Embryonic facial prominence (tissue), 1 donor: ENCODE measurements around the gene TSPOAP1.

Source experiments
- DNase-seq: peaks from one replicate; pipeline ENCODE4 v3.0.0-alpha.2; 2016; ENCODE audit errors: extremely low spot score

Gene TSPOAP1

DNA sequence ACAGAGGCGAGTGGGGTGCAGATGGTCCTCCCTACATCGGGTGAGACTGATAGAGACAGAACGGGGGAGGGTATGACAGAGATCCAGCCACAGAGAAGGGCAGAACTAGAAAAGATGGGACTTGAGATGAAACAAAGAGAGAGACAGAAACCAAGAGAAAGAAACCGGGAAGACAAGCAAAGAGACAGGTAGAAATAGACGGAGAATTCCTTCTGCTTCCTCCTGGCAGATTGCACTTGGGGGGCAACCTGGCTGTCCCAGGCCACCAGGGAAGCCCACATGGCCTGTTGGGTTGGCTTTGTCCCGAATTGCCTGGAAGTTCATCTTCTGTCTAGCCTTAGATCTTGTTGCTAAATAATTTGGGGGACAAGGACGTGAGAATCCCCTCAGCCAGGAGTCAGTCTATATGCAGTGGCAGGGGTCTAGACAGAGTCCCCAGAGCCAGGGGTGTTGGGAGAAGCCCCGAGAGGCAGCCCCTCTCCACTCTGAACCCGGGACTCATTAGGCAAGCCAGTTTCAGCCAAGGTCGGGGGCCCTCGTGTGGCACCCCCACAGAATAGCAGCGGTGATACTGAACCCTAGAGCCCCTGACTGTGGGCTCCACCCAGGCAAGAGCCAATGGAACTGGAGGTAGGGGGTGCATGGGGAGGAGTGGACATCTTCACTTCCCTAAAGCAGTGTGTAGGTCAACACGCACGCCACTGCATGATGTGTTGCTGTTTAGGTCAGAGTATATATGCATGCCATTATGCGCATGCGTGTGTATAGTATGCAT, 627 bp upstream of the TSPOAP1 start:
- DNase-seq, result no peak

DNA sequence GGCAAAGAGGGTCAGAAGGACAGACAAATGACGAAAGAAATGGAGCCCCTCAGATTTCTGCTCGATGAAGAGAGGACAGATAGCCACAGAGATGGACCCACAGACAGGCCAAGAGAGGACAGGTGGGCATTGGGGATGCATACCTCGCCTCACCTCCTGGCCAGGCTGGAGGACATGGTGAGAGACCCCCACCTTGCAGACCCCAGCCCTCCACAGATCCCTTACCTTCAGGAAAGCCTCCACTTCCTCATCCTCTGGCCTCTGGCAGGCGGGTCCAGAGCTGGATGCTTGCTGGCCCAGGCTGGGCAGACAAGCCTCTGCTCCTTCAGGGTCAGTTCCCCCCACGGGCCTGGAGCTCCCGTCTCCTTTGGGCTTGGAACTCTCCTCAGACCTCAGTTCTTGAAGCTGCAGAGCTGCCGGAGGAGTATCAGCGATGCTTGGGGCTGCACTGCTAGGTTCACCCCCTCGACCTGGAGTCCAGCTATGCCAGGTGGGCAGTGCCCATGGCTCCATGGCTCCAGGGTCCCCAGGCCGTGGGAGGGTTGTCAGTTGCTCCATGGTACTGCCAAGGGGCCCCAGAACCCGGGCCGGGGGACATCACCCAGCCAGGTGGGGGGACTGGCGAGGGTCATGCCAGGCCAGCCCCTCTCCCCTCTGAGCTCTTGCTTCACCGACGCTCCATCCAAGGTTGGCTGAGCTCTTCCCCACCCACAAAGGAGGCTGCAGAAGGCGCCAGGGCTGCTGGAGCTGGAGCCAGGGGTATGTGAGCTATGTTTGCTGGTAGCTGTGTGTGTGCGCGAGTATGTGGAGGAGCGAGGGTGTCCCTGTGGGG, 1.0 kb downstream of the TSPOAP1 start:
- DNase-seq, result no peak

DNA sequence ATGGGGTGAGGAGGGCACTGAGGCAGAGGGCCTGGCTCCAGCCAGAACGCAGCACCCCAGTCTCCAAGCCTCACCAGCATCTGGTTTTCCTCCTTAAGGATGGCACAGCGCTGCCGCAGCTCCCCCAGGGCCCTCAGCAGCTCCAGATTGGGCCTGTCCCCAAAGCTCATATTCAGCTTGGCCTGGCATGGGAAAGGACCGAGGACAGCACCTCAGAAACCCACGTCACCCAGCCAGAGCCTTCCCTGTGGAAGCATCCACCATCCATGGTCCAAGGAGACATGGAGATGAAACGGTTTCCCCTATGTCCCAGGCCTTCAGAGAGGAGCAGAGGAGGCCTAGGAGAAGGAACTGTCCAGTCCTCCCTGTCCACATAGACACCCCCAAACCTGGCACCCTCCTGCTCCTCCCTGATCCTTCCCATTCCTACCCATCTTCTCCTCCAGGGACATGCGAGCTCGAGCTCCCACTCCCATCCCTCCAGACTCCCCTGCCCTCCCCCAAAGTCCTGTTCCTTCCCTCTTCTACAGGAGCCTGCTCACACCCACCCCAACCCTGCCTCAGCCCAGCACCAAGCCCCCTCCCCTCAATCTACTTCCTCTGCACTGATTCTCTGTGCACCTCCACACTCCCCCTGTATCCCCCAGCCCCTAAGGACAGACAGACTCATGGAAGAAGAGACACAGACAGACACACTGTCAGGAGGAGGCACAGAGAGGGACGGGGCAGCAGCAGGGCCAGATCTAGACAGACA, 1.8 kb downstream of the TSPOAP1 start:
- no peak for DNase-seq

DNA sequence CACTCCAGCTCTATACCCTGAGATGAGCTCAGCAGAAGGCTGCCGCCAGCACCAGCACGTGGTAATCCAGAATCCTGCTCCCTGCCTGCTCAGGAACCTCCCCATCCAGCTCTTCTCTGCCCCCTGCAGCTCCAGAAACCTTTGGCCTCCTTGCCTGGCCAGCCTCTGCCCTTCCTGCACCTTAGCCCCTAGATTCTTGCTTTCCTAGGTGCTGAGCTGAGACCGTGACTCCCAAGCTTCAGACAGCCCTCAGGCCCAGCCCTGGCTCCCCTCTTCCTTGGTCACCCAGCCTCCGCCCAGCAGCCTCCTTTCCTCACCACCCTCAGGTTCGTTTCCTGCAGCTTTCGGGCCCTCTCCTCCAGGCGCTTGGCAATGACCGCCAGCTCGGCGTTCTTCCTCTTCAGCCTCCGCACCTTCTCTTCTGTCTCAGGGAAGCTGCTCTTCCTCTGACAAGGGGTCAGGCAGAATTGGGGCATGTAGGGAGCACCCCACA, 2.6 kb downstream of the TSPOAP1 start:
- no peak for DNase-seq

DNA sequence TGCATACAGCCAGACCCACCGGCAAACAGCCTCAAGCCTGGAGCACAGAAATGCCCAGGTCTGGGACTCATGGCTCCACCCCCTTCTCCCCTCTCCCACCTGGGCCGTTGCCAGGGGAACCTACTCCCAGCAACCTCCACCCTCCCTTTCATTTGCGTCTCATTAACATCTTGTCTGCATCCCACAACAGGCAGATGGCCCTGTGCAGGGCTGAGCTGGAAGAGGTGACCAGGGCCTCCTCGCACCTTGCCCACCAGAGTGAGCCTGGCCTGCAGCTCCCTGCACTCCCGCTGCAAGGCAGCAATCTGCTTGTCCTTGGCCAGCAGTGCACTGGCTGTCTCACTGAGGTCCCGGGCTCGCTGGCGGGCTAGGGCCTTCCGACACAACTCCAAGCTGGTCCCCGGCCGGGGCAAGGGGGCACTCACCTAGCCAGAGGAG, 3.3 kb downstream of the TSPOAP1 start:
- no peak for DNase-seq

DNA sequence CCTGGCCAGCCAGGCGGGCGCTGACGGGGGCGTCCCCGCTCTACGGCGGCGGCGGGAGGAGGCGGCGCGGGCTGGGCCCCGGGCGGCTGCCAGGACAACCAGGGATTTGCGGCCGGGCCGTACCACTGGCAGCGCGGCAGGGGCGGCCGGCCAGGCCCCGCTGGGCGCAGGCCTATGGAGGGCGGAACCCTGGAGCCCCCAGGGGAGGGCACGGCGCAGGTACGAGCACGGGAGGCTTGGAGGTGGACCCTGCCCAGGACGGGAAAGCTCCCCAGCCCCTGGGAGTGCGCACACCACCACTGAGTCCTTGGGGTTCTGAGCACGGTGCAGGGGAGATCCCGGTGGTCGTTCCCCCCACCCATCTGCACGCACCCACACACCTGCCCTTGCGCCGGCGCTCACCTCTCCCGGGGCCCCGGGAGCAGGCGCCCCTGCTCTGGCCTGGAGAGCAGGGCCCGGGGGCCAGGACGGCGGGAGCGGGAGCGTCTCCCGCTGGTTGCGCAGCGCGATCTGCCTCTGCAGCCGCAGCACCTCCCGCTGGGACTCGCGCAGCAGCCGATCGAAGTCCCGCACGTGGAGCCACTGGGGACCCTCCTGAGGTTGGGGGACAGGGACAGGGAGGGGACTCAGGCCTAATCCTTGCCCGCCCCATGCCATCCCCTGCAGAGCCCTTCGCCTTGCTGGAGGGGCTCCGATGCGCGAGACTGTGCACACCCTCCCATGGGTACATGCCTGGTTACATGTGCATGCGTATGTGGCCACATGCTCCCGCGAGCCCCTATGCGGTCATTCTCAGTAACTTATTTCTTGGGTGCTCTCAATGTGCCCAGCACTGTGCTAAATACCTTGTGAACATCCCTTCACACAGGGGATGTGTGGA, 3.9 kb downstream of the TSPOAP1 start:
- DNase-seq, result no peak

DNA sequence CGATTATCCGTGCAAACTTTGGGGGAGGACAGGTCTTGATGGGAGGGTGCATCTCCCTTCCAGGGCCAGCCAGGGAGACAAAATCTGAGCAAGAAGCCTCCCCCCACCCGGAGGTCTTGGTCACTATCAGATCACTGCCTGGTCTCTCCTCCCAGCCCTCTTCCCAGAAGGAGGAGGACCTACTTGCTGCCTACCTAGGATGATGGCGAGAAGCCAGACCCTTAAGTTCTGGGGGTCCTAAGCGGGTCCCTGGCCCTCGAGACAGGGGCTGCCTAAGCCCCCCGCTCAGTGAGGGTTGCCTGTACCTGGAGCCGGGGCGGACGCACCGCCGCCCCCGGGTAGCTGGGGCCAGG, 4.6 kb downstream of the TSPOAP1 start:
- DNase-seq, result no peak

DNA sequence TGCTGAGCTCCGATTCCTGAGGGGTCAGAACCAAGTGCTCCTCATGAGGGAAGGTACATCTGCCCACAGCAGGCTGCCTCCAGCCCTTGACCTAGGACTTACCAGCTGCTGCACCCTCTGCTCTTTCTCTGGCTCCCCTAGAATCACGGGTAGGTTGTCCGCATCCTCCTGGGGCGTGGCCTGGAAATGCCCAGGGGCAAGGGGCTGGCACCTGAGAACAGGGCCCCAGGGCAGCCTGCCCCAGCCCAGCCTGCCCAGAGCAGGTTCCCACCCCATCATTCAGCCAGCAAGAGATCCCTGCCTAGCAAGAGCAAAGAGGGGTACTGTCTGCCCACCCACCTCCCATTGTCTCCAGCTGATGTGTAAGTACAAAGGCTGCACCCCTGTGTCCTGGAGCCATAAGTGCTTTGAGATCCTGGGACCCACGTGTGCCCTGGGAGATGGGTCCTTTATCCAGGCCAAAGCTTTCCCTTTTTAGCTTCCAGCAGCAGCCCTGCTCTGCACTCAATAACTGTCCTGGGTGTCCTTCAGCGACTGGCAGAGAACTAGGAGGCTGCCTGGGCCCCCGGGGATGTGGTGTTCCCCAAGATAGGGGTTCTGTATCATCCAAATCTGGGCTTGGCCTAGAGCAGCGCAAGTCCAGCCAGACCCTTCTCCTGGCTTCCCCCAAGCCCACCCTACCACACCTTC, 5.1 kb downstream of the TSPOAP1 start:
- no peak for DNase-seq

DNA sequence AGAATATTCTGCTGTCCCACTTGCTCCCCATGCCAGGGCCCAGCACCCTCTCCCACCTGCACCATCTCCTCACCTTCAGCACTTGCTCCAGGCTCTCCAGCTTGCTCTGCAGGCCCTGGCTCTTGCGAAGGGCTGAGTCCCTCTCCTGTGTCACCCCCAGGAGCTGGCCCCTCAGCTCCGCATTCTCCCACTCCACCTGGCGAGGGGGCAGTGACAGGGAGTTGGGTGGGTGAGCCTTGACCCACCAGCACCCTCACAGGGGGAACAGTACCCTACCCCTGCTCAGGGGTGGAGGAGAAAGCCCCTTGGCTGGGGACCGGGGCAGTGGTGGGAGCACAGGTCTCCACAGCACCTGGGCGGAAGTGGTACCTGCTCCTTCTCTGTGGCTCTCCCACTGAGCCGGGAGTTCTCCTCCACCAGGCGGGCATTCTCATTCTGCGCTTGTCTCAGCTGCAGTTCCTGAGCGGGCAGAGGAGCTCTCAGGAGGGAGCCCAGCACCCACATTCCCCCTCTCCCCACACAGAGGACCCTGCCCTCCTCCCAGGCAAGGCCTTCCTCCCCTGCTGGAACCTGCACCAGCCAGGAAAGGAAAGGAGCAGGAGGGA, 5.9 kb downstream of the TSPOAP1 start:
- no peak for DNase-seq

DNA sequence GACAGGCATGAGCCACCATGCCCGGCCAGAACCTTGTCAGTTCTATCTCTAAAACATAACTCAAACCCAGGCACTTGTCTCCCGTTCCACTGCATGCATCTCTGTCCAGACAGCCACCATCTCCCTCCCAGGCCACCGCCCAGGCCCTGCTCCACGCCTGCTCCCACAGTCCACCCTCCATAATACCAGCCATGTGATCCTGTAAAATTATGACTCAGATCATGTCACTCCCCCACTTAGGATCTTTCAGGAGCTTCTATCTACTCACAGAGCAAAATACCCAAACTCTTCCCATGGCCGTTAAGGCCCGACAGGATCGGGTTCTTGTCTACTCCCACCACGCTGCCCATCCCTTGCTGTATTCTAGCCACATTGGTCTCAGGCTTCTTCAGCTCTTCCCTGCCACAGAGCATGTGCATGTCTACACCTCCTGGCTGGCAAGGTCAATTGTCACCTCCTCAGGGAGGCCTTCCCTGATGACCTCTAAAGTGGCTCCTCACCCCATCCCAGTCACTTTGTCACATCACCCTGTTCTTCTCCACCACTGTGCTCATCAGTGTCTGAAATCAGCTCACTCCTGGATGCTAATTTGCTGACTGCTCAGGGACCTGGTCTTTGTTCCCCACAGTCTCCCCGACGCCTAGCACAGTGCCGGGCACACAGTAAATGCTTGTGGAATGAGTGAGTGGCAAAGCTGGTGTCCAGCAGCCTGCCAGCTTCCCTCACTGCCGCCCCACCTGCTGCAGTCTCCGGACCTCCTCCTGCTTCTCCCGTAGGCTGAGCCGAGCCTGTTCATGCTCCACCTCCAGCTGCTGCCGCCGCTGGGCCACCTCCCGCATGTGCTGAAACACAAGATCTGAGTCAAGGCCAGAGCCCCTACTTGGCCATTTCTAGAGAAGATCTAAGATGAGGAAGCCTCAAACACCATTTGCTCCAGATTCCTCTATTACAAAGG, 6.7 kb downstream of the TSPOAP1 start:
- no peak for DNase-seq

DNA sequence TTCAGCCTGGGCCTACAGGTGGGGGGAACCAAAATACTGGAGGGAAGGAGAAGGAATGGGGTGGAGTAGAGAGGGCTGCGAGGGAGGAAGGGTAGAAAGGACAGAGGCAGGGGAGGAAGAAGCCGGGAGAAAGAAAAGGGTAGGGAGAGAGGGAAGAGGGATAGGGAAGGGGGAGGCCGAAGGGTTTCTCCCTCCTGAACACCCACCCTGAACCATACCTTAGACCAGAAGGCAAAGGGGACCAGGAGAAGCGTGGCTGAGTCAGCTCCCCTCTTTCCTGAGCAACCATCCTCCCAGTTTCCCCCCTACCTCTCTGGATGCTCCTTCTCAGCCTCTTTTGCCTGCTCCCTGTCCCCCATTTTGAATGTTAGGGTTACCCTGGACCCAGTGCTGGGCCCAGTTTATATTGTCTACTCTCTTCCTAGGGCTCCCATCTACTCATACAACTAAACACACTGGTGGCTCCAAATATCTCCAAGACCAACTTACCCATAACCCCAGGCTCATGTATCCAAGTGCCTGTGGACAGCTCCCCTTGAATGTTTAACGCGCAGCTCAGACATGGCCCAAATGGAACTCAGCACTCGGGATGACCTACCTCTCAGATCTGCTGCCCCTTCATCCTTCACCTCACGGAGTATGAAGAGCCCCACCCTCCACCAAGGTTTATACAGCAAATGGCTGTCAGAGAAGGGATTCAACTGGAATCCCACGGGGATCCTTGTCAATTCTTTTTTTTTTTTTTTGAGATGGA, 7.8 kb downstream of the TSPOAP1 start:
- DNase-seq, result no peak

DNA sequence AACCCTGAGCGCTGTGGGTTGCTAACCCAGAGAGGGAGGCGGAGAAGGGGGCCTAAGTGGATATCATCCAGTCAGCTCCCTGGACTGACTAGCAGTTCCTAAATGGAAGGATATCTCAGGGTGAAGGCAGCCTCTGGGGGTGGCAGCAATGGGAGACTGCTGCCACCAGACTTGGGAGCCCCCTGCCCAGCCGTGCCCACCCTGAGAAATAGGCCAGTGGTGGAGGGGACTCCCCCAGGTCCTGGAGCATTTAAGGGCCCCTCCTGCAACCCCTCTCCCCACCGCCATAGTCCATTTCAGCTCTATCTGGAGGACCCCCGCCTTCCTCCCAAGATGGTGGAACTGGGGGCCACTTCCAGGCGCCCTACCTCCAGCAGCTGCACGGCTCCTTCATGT, 8.4 kb downstream of the TSPOAP1 start:
- no peak for DNase-seq

DNA sequence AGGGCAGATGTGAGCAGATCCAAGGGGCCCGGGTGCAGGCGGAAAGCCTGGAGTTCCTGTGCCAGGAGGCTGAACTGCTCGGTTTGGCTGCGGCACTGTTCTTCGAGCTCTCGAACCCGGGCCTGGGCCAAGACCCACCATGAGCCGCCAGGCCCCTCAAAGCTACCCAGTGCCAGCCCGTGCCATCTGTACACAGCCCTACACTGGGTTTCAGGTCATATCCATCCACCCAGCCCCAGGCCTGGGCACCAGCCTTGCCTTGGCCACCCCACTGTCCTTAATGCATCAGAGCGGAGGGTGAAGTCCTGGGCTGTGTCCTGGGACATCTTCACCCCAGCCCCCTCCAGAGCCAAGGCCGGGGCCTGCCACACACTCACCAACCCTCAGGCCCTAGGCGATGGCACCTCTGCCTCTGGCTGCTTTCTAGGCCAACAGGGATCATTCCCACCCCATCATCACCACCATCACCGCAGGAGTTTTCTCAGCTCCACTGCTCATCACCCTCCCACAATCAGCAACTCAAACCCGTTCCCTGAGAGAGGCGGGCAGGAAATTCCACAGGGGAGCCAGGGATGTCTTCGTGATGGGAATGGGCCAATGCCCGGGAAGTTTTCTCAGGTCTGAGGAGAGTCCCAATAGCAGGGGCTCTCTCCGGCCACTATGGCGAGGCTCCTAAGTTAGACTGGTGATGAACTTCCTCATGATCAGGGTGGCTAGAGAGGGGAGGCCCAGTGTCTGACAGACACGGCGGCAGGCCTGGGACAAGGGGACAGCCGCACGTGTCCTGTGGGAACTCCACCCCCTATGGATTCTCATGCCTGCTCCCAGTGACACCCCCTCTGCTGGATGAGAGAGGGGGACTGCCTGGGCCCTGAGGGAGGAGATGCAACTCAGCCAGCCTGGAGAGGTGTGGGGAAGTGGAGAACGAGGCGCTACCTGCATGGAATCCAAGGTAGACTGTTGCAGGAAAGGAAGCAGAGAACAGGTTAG, 9.1 kb downstream of the TSPOAP1 start:
- DNase-seq, result no peak

DNA sequence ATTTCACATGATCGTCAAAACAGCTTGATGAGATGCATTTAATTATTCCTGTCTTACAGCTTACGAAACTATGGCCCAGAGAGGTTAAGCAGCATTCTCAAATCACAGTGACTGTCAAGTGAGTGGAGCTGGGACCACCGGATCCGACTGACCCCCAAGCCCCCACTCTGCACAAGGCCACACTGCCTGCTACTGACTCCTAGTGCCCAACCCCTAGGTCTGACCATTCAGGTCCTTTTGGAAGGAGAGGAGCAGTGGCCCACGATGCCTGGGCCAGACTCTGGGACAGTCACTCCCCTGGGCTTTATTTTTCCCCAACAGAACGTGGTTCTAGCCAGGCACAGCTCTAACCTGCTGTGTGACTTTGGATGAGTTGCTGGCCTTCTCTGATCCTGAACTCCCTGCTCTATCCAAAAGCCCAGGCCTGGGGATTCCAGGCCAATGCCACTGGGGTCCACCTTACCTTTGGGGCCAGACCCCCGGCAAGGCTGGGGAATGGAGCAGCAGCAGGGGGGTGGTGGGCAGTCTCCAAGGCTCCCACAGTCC, 9.9 kb downstream of the TSPOAP1 start:
- DNase-seq, result no peak

DNA sequence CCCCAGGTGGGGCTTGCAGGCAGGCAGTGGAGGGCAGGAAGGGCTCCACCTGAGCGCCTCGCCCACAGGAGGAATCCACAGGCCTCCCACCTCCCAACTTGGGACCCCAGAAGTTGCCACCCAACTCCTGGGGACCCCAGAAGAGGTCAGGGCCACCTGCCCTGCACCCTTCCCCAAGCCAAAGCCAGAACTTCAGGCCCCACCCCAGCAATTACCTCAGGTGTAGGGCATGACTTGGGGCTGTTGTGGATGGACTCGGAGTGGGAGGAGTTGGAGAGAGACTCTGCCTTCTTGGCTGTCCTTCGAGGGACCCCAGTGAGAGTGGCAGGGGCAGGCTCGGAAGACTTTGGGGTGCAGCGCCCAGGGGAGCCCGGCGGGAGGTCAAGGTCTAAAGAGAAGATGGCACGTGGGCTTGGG, 10.5 kb downstream of the TSPOAP1 start:
- no peak for DNase-seq

DNA sequence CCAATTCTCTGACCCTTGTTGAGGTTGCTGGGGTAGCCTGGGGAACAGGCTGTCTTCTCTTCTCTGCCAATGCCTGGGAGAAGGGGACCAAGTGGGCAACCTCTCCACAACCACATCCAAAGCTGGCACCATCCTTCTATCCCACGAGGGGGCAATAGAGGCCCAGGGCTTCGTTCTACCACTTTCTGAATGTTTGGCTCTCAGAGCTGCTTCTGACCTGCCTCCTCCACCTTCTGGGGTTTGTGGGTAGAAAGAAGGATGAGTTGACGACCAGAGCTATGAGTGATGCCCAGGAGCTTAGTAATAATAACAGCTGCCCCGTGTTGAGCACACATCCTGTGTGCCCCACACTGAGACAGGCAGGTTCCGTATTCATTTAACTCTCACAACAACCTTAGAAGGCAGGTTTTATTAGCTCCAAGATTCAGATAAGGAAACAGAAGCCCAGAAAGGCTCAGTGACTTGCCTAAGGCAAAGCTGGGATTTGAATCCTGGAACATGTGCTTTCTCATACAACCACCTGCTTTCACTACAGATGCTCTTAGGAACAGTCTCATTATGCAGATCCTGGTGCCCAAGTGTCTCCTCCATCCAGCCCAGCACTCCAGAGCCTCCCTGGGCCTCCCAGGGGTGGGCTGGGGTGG, 11.1 kb downstream of the TSPOAP1 start:
- no peak for DNase-seq
